M059J (cell line): ENCODE data around the gene RASGRF2. TPM values are rescaled to one million over a fixed set of nuclear protein-coding genes. Genes with fewer than 3 reads are reported as not detected.
"Not testable (repeated sequence)": the region's sequence is repeated elsewhere in the genome, so short reads cannot be mapped to it uniquely, and the experiment has no call there.

ENCODE experiments used
- DNase-seq: peaks from one replicate; pipeline ENCODE4 v3.0.0-alpha.2; 2012; ENCODE audit warnings: low read depth
- total RNA-seq: library from RNA; depleted of rRNA; stranded (reverse); fragments of >200 nt; shearing (Covaris generic); gene quantifications from 2 replicates; pipeline ENCODE4 v1.2.3, GENCODE V29; 2014

Gene RASGRF2
- total RNA-seq, 1 experiment from 2014 or later: 2.3 TPM

GRCh38 chr5:81241001-81241400, 280.8 kb downstream of the RASGRF2 start:
- DNase-seq: no peak

GRCh38 chr5:81241961-81242648, 281.9 kb downstream of the RASGRF2 start:
- DNase-seq: no peak

- DNase-seq: no peak
These were observed 282.8 kb downstream of the RASGRF2 start for GRCh38 chr5:81242906-81243436.

GRCh38 chr5:81244451-81244850, 284.3 kb downstream of the RASGRF2 start:
- no peak for DNase-seq

- DNase-seq: no peak
These were observed 285.7 kb downstream of the RASGRF2 start for GRCh38 chr5:81245871-81246235.

- no peak for DNase-seq
These were observed 286.5 kb downstream of the RASGRF2 start for GRCh38 chr5:81246697-81247096.

GRCh38 chr5:81247441-81247972, 287.3 kb downstream of the RASGRF2 start:
- peak; percentile 65 for DNase-seq

- no peak for DNase-seq
These were observed 289.1 kb downstream of the RASGRF2 start for GRCh38 chr5:81249240-81249639.

GRCh38 chr5:81250004-81250403, 289.8 kb downstream of the RASGRF2 start:
- DNase-seq: no peak

- no peak for DNase-seq
These were observed 291.8 kb downstream of the RASGRF2 start for GRCh38 chr5:81251922-81252321.

GRCh38 chr5:81252904-81253303, 292.7 kb downstream of the RASGRF2 start:
- DNase-seq: no peak

- no peak for DNase-seq
These were observed 293.7 kb downstream of the RASGRF2 start for GRCh38 chr5:81253875-81254274.

GRCh38 chr5:81254886-81255559, 294.9 kb downstream of the RASGRF2 start:
- DNase-seq: no peak

GRCh38 chr5:81256766-81257165, 296.6 kb downstream of the RASGRF2 start:
- no peak for DNase-seq

GRCh38 chr5:81262796-81263195, 302.6 kb downstream of the RASGRF2 start:
- not testable (repeated sequence) for DNase-seq

- DNase-seq: no peak
These were observed 304.9 kb downstream of the RASGRF2 start for GRCh38 chr5:81265101-81265500.

- DNase-seq: peak; percentile 87
These were observed 308.5 kb downstream of the RASGRF2 start for GRCh38 chr5:81268521-81269196.

- DNase-seq: peak; percentile 40
These were observed 309.7 kb downstream of the RASGRF2 start for GRCh38 chr5:81269751-81270393.

- DNase-seq: not testable (repeated sequence)
These were observed 310.3 kb downstream of the RASGRF2 start for GRCh38 chr5:81270394-81271027.
